ENCODE results near the gene NPVF.

Gene NPVF

GRCh38 chr7:25244254-25245033 lies 16.2 kb upstream of the NPVF start:
- TF ChIP-seq GATA1 (IDR thresholded peaks at IDR 0.05; ENCODE audit: low read depth, low read length) (no peak), POLR2A (IDR thresholded peaks at IDR 0.05; ENCODE audit: low read length) (no peak)
- DNase-seq, result no peak

- no peak for DNase-seq
- TF ChIP-seq GATA1 (IDR thresholded peaks at IDR 0.05; ENCODE audit: low read depth, low read length) (no peak), POLR2A (IDR thresholded peaks at IDR 0.05; ENCODE audit: low read length) (no peak)
Observed at GRCh38 chr7:25242678-25243077, 14.4 kb upstream of the NPVF start.

DNA sequence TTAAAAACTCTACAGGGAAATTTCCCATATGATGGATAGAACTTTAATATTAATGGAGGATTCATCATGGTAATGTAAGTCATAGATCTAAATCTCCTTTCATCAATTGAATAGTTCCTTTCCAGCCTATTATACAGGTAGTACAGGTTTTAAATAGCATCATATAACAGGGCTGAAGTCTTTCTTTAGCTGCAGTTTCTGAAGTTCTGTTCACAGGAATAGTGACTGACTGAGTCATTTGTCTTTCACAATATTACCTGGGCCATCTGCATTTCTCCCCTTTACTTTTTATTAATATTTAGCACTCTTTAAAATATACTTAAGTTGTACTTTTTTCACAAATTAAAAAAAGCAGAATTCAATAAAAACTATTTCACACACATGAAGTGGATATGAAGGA lies 12.6 kb upstream of the NPVF start:
- DNase-seq, result no peak
- TF ChIP-seq GATA1 (IDR thresholded peaks at IDR 0.05; ENCODE audit: low read depth, low read length) (no peak), POLR2A (IDR thresholded peaks at IDR 0.05; ENCODE audit: low read length) (no peak)

DNA sequence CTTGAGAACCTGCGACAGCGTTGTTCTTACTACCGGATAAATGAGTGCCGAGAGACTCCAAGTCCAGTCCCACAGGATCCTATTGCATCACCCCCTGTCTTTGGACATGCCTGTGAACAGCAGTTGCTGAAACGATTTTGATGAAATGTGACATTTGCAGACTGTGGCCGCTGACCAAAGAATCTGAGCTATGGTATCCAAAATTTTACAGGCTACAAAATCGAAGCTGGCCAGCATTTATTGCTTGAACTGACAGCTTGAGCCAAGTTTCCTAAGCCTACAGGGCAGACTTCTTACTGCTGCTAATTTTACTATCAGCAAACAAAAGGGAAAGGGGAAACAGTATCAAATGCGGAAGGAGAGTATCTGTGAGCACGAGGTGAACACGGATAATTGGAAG lies 12.1 kb upstream of the NPVF start:
- DNase-seq, result no peak
- TF ChIP-seq GATA1 (IDR thresholded peaks at IDR 0.05; ENCODE audit: low read depth, low read length), result no peak
- no peak for TF ChIP-seq POLR2A (IDR thresholded peaks at IDR 0.05; ENCODE audit: low read length)

- no peak for TF ChIP-seq POLR2A (IDR thresholded peaks at IDR 0.05; ENCODE audit: low read length)
- TF ChIP-seq GATA1 (IDR thresholded peaks at IDR 0.05; ENCODE audit: low read depth, low read length), result no peak
- DNase-seq, result no peak
Observed at GRCh38 chr7:25239888-25240287, 11.6 kb upstream of the NPVF start.

- no peak for DNase-seq
- TF ChIP-seq GATA1 (IDR thresholded peaks at IDR 0.05; ENCODE audit: low read depth, low read length) (no peak), POLR2A (IDR thresholded peaks at IDR 0.05; ENCODE audit: low read length) (no peak)
Observed at GRCh38 chr7:25238066-25238725, 9.9 kb upstream of the NPVF start.

- no peak for TF ChIP-seq GATA1 (IDR thresholded peaks at IDR 0.05; ENCODE audit: low read depth, low read length)
- TF ChIP-seq POLR2A (IDR thresholded peaks at IDR 0.05; ENCODE audit: low read length), result no peak
- DNase-seq, result no peak
Observed at GRCh38 chr7:25235471-25235870, 7.2 kb upstream of the NPVF start.

DNA sequence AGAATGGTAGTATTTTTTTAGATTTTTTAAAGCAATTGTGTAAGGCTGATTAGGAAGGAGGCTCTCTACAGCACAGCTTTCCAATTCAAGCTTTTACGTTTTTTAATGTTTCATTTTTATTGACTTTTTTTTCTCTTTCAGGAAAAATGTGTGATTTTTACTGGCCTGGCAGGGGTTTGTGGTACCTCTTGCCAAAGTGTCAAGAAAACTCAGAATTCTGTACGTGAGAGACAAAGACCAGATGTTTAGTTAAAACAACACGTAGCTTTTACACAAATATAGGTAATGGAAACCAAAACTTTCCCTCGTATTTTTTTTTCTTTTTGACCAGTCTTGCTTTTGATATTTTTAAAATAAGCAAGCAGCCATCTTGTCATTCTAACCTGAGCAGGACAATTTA lies 6.0 kb upstream of the NPVF start:
- TF ChIP-seq GATA1 (IDR thresholded peaks at IDR 0.05; ENCODE audit: low read depth, low read length) (no peak), POLR2A (IDR thresholded peaks at IDR 0.05; ENCODE audit: low read length) (no peak)
- no peak for DNase-seq

GRCh38 chr7:25223206-25223605 lies 5.1 kb downstream of the NPVF start:
- no peak for DNase-seq
- TF ChIP-seq POLR2A (IDR thresholded peaks at IDR 0.05; ENCODE audit: low read length) (no peak), GATA1 (IDR thresholded peaks at IDR 0.05; ENCODE audit: low read depth, low read length) (no peak)

- DNase-seq, result no peak
- TF ChIP-seq GATA1 (IDR thresholded peaks at IDR 0.05; ENCODE audit: low read depth, low read length), result no peak
- TF ChIP-seq POLR2A (IDR thresholded peaks at IDR 0.05; ENCODE audit: low read length), result no peak
Observed at GRCh38 chr7:25222666-25223065, 5.6 kb downstream of the NPVF start.

DNA sequence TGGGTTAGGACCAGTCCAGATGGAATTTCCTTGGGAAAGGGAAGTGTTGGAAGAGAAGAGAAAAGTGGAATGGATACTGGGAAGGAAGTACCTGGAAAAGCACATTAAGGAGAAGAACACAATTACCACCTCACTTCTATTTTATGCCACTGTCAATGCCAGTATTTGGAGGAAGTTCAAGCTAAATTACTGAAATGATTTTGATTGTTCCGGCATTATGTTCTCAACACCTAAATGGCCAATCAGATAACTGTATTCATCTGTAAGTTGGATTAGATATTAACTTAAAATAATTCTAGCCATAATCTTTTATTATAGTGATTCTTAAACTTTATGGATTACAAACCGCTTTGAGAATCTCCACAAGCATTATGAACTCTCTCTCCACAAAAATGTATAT lies 7.3 kb downstream of the NPVF start:
- no peak for TF ChIP-seq GATA1 (IDR thresholded peaks at IDR 0.05; ENCODE audit: low read depth, low read length)
- TF ChIP-seq POLR2A (IDR thresholded peaks at IDR 0.05; ENCODE audit: low read length), result no peak
- no peak for DNase-seq

DNA sequence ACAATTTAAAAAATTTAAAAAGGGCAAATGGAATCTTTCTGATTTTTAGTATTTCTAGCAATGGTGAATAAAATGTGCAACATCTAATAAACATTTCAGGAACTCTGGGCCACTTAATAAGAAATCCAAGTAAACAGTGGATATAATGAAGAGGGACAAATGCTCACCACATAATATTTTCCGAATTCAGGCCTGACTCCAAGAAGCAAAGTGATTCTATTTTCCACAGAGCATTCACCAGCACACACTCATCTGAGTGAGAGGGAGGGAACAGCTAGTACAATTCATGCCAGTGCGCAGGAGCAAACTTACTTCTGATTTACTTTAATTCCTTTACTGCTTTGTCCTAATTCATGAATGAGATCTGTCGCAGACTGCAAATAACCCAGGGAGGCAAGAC lies 10.1 kb downstream of the NPVF start:
- TF ChIP-seq GATA1 (IDR thresholded peaks at IDR 0.05; ENCODE audit: low read depth, low read length) (no peak), POLR2A (IDR thresholded peaks at IDR 0.05; ENCODE audit: low read length) (no peak)
- no peak for DNase-seq

DNA sequence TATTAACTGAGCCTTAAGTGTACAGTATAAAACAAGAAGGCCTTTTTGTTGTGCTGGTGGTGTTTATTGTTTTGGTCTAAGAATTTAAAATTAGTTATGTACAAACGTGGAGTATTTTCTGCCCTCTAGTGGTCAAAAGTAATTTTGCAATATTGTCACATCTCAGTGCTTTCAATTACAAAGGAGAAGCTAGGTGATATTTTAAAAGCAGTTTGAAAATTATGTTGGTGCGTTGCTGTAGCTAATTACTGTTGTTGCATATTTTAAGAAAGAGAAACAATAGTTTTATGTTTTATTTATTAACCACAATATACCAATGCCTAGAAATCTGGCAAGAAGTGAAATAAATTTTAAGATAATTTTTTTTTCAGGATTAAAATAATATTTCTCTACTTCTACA lies 11.4 kb downstream of the NPVF start:
- no peak for TF ChIP-seq GATA1 (IDR thresholded peaks at IDR 0.05; ENCODE audit: low read depth, low read length)
- TF ChIP-seq POLR2A (IDR thresholded peaks at IDR 0.05; ENCODE audit: low read length), result no peak
- peak; percentile 28 to 65 for DNase-seq

- TF ChIP-seq GATA1 (IDR thresholded peaks at IDR 0.05; ENCODE audit: low read depth, low read length) (no peak), POLR2A (IDR thresholded peaks at IDR 0.05; ENCODE audit: low read length) (no peak)
- no peak for DNase-seq
Observed at GRCh38 chr7:25215694-25216335, 12.5 kb downstream of the NPVF start.

Data from erythroblast (primary cell).